ENCODE measurements around the gene LEKR1.

LEKR1 gene

DNA sequence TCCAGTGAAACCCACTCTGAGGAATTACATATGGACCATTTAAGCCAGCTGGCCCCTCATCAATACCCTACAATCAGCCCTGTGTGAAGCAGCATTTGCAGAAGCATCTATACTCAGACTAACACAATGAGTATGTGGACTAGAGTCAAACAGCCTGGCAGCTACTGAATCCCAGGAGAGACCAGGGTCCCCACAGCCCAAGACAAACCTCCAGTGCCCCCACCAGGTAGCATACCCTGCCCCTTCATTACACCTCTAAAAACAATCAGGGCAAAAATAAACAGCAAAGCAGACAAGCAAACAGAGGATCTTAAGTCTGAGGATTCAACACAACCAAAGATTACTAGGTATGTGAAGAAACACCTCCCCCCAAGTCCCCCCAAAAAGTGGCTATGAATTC is 157.4 kb downstream of the LEKR1 start:
- Histone ChIP-seq H3K9me3 (ENCODE audit: insufficient read depth, low read length) (no peaks in the 10 kb centered on the region), H3K9ac (ENCODE audit: insufficient read length, low read depth) (no peak overlapping the region), H3K4me3 (ENCODE audit: insufficient read length, low read depth) (no peak overlapping the region), H3K27me3 (ENCODE audit: insufficient read depth, insufficient read length) (no peaks in the 10 kb centered on the region), H3K36me3 (ENCODE audit: insufficient read depth, insufficient read length, low read length) (no peaks in the 10 kb centered on the region), H3K4me1 (ENCODE audit: insufficient read depth, insufficient read length) (no peaks in the 10 kb centered on the region)
- DNase-seq (ENCODE audit: low read depth, low spot score): no peak
- TF ChIP-seq ZNF274 (IDR thresholded peaks at IDR 0.05; ENCODE audit: low read depth, low read length): no peak
- no peak for TF ChIP-seq YY1 (IDR thresholded peaks at IDR 0.05; ENCODE audit: insufficient read depth, insufficient read length)
- no peak for TF ChIP-seq SUZ12 (IDR thresholded peaks at IDR 0.05; ENCODE audit: extremely low read depth, insufficient read depth, insufficient read length)

DNA sequence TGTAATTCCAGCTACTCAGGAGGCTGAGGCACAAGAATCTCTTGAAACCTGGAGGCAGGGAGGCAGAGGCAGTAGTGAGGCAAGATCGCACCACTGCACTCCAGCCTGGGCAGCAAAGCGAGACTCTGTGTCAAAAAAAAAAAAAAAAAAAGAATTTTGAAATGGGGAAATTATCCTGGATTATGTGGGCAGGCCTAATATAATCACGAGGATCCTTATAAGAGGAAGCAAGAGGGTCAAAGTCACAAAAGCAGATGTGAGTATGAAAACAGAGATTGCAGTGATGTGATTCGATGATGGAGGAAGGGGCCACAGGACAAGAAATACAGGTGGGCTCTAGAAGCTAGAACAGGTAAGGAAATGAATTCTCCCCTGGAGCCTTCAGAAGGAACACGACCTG is 159.6 kb downstream of the LEKR1 start:
- no peaks in the 10 kb centered on the region for H3K27me3 ChIP-seq (ENCODE audit: insufficient read depth, insufficient read length)
- H3K9me3 ChIP-seq (ENCODE audit: insufficient read depth, low read length): no peaks in the 10 kb centered on the region
- no peaks in the 10 kb centered on the region for H3K36me3 ChIP-seq (ENCODE audit: insufficient read depth, insufficient read length, low read length)
- H3K9ac ChIP-seq (ENCODE audit: insufficient read length, low read depth): no peak overlapping the region
- no peaks in the 10 kb centered on the region for H3K4me1 ChIP-seq (ENCODE audit: insufficient read depth, insufficient read length)
- no peak overlapping the region for H3K4me3 ChIP-seq (ENCODE audit: insufficient read length, low read depth)
- no peak for DNase-seq (ENCODE audit: low read depth, low spot score)
- TF ChIP-seq ZNF274 (IDR thresholded peaks at IDR 0.05; ENCODE audit: low read depth, low read length) (no peak), YY1 (IDR thresholded peaks at IDR 0.05; ENCODE audit: insufficient read depth, insufficient read length) (no peak), SUZ12 (IDR thresholded peaks at IDR 0.05; ENCODE audit: extremely low read depth, insufficient read depth, insufficient read length) (no peak)

DNA sequence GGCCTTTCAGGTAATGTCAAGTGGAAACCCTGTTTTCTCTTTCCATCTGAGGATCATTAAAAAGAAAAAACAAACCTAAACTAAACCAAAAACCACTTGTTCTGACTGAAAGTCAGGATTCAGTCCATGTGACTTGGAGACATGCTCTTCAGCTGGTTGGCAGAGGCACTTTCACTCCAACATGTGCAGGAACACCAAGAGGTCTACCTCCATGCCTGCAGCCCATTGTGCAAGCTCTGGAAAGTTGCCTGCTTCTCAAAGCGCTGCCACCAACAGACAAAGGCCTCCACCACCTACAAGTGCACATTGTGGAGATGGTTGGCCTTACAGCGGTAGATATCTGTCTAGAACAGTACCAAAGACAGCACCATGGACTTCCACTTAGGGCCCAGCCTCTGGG is 161.8 kb downstream of the LEKR1 start:
- Histone ChIP-seq H3K9me3 (ENCODE audit: insufficient read depth, low read length) (no peaks in the 10 kb centered on the region), H3K9ac (ENCODE audit: insufficient read length, low read depth) (no peak overlapping the region), H3K27me3 (ENCODE audit: insufficient read depth, insufficient read length) (no peaks in the 10 kb centered on the region), H3K4me1 (ENCODE audit: insufficient read depth, insufficient read length) (no peaks in the 10 kb centered on the region), H3K36me3 (ENCODE audit: insufficient read depth, insufficient read length, low read length) (no peaks in the 10 kb centered on the region), H3K4me3 (ENCODE audit: insufficient read length, low read depth) (no peak overlapping the region)
- no peak for DNase-seq (ENCODE audit: low read depth, low spot score)
- TF ChIP-seq ZNF274 (IDR thresholded peaks at IDR 0.05; ENCODE audit: low read depth, low read length): no peak
- TF ChIP-seq SUZ12 (IDR thresholded peaks at IDR 0.05; ENCODE audit: extremely low read depth, insufficient read depth, insufficient read length): no peak
- TF ChIP-seq YY1 (IDR thresholded peaks at IDR 0.05; ENCODE audit: insufficient read depth, insufficient read length): no peak

DNA sequence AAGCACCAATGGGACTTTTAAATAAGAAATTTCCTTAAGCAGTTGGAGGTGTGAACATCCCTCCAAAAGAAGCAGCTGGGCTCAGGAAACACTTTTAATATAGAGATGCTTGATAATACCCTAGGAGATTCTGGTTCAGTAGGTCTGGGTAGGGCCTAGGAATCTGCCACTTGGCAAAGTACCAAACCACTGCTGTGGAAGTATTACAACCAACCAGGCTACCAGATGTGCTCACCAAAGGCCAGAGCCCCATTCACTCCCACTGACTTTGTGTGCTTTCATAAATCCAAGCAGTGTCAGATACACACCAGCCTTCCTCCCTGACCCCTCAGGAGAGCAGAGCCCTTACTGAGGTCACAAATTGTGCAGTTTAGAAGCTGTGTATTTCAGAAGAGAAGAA is 171.2 kb downstream of the LEKR1 start:
- Histone ChIP-seq H3K4me1 (ENCODE audit: insufficient read depth, insufficient read length) (no peaks in the 10 kb centered on the region), H3K9me3 (ENCODE audit: insufficient read depth, low read length) (no peaks in the 10 kb centered on the region), H3K9ac (ENCODE audit: insufficient read length, low read depth) (no peak overlapping the region), H3K27me3 (ENCODE audit: insufficient read depth, insufficient read length) (no peaks in the 10 kb centered on the region), H3K4me3 (ENCODE audit: insufficient read length, low read depth) (no peak overlapping the region), H3K36me3 (ENCODE audit: insufficient read depth, insufficient read length, low read length) (no peaks in the 10 kb centered on the region)
- TF ChIP-seq ZNF274 (IDR thresholded peaks at IDR 0.05; ENCODE audit: low read depth, low read length): no peak
- TF ChIP-seq SUZ12 (IDR thresholded peaks at IDR 0.05; ENCODE audit: extremely low read depth, insufficient read depth, insufficient read length): no peak
- TF ChIP-seq YY1 (IDR thresholded peaks at IDR 0.05; ENCODE audit: insufficient read depth, insufficient read length): no peak
- no peak for DNase-seq (ENCODE audit: low read depth, low spot score)

DNA sequence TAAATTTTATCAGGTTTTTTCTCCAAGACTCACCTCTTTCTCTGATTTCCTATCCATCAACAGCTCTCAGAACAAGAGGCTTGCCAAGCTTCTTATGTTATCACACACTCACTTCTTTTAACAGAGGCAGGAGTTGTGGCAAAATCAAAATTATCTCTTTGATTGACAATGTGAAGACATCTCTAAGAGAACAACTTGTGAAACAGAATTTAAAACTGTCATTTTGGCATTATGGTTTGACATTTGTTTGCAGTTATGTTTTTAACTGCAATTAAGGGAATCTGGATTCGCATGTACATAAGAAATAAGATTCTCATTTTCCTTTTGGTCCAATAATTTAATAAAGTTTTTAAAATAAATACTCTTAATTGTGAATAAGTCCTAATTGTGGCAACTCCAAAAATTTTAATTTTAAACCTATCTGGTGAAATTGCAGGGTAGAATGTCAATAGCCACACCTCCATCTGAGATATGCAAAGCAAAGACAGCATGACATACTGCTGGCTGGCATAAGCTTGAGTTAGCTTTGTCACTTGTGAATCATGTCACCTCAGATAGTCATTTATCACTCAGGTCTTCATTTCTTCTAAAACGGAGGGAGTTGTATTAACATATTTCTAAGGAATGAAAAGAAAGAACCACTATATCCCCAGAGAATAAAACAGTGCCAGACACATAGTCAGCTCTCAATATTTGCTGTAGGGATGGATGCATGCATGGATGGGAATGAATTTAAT is 175.2 kb downstream of the LEKR1 start:
- H3K9me3 ChIP-seq (ENCODE audit: insufficient read depth, low read length): peaks cover 11% of the 10 kb centered on the region
- TF ChIP-seq YY1 (IDR thresholded peaks at IDR 0.05; ENCODE audit: insufficient read depth, insufficient read length) (no peak), SUZ12 (IDR thresholded peaks at IDR 0.05; ENCODE audit: extremely low read depth, insufficient read depth, insufficient read length) (no peak), ZNF274 (IDR thresholded peaks at IDR 0.05; ENCODE audit: low read depth, low read length) (no peak)
- H3K27me3 ChIP-seq (ENCODE audit: insufficient read depth, insufficient read length): no peaks in the 10 kb centered on the region
- no peak overlapping the region for H3K4me3 ChIP-seq (ENCODE audit: insufficient read length, low read depth)
- H3K9ac ChIP-seq (ENCODE audit: insufficient read length, low read depth): no peak overlapping the region
- DNase-seq (ENCODE audit: low read depth, low spot score): no peak
- no peaks in the 10 kb centered on the region for H3K36me3 ChIP-seq (ENCODE audit: insufficient read depth, insufficient read length, low read length)
- H3K4me1 ChIP-seq (ENCODE audit: insufficient read depth, insufficient read length): no peaks in the 10 kb centered on the region

DNA sequence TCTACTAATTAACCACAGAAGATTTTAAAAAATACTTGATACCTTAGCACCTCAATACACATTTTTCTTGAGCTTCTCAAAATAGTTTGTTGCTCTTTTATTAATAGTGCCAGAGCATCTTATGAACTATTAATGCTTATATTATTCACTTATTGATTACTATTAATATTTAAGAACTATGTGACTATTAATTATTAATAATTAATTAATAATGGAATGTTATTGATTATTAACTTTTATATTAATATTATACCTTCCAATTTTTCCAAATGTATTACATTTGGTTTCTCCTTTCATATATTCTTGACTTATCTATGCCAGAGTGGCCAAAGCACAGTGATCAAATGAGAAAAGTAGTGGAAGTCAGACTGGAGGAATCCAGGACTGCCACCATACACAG is 195.5 kb downstream of the LEKR1 start:
- H3K9ac ChIP-seq (ENCODE audit: insufficient read length, low read depth): no peak overlapping the region
- no peaks in the 10 kb centered on the region for H3K36me3 ChIP-seq (ENCODE audit: insufficient read depth, insufficient read length, low read length)
- no peak for DNase-seq (ENCODE audit: low read depth, low spot score)
- no peak overlapping the region for H3K4me3 ChIP-seq (ENCODE audit: insufficient read length, low read depth)
- no peak for TF ChIP-seq ZNF274 (IDR thresholded peaks at IDR 0.05; ENCODE audit: low read depth, low read length)
- no peak for TF ChIP-seq YY1 (IDR thresholded peaks at IDR 0.05; ENCODE audit: insufficient read depth, insufficient read length)
- no peak for TF ChIP-seq SUZ12 (IDR thresholded peaks at IDR 0.05; ENCODE audit: extremely low read depth, insufficient read depth, insufficient read length)
- no peaks in the 10 kb centered on the region for H3K27me3 ChIP-seq (ENCODE audit: insufficient read depth, insufficient read length)
- H3K4me1 ChIP-seq (ENCODE audit: insufficient read depth, insufficient read length): no peaks in the 10 kb centered on the region
- H3K9me3 ChIP-seq (ENCODE audit: insufficient read depth, low read length): no peaks in the 10 kb centered on the region

DNA sequence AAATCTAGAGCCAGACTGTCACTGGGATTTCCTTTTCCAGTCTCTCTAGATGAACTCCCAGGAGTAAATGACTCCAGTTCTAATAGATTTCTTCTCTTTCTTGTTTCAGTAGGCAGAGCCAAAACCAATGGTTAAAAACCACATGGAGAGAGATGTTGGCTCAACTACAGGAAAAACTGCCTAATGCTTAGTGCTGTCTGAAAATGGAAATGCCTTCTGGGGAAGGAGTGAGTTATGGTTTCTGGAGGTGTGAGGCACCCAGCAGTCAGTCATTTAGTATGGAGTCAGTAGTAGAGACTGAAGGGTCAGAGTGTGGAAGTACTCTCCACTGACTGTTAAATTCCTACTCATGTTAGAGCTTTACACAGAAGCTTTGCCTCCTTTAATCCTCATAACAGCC is 197.1 kb downstream of the LEKR1 start:
- no peak overlapping the region for H3K9ac ChIP-seq (ENCODE audit: insufficient read length, low read depth)
- H3K4me1 ChIP-seq (ENCODE audit: insufficient read depth, insufficient read length): no peaks in the 10 kb centered on the region
- no peak overlapping the region for H3K4me3 ChIP-seq (ENCODE audit: insufficient read length, low read depth)
- H3K9me3 ChIP-seq (ENCODE audit: insufficient read depth, low read length): no peaks in the 10 kb centered on the region
- no peak for DNase-seq (ENCODE audit: low read depth, low spot score)
- no peaks in the 10 kb centered on the region for H3K27me3 ChIP-seq (ENCODE audit: insufficient read depth, insufficient read length)
- no peaks in the 10 kb centered on the region for H3K36me3 ChIP-seq (ENCODE audit: insufficient read depth, insufficient read length, low read length)
- no peak for TF ChIP-seq YY1 (IDR thresholded peaks at IDR 0.05; ENCODE audit: insufficient read depth, insufficient read length)
- no peak for TF ChIP-seq ZNF274 (IDR thresholded peaks at IDR 0.05; ENCODE audit: low read depth, low read length)
- TF ChIP-seq SUZ12 (IDR thresholded peaks at IDR 0.05; ENCODE audit: extremely low read depth, insufficient read depth, insufficient read length): no peak
